GM06990 (cell line): ENCODE measurements around the gene KRT80.

Experiments
- DNase-seq: peaks from one replicate; pipeline ENCODE4 v3.0.0-alpha.2; 2011; ENCODE audit not compliant: insufficient read length; ENCODE audit errors: extremely low read depth
- H3K27me3 ChIP-seq: replicated peaks from 2 replicates; pipeline ENCODE4 v1.6.0; 2011; ENCODE audit warnings: low read length; ENCODE audit not compliant: control insufficient read depth, insufficient read depth
- H3K36me3 ChIP-seq: 2 replicates; pipeline ENCODE4 v1.5.1; 2011; ENCODE audit warnings: low read length; ENCODE audit not compliant: control insufficient read depth, insufficient read depth
- H3K4me3 ChIP-seq: replicated peaks from 2 replicates; pipeline ENCODE4 v1.5.1; 2011; ENCODE audit warnings: low read depth, mild to moderate bottlenecking, control low read depth, low read length
- TF ChIP-seq, protein P1 (sequence below): IDR thresholded peaks from 2 replicates; pipeline ENCODE4 v1.5.1; 2011; ENCODE audit warnings: low read length, control low read depth, mild to moderate bottlenecking, inconsistent platforms; ENCODE audit not compliant: insufficient read depth, poor library complexity, severe bottlenecking

Gene KRT80

DNA sequence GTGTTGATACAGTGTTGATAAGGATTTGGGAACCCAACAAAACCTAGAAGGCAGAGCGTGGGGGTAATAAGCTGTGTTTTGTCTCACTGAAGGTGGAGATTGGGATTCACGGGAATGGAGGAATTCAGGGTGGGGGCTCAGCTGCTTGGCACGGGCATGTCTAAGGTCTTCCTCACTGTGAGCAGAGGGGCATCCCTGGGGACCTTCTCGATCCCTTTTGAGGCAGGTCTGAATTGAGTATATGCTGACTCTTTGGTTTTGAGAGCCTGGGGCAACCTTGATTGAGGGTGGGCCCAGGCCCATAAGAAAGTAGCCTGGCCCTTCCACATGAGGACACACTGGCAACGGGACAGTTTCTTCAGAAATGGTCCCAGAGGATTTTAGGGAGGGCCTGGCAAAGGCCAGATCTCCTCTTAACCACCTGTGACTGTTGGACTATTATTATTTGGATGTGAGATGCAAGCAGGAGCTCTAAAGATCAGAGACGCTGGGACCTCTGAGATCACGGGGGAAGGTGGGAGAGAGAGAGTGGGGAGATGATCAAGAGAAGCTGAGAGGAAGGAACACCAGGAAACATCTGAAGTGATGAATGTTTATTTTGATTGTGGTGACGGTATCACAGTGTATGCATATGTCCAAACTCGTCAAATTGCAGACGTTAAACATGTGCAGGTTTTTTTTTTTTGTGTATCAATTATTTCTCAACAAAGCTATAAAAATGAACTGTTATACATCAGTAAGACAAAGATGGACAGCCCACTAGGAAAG lies 63.9 kb downstream of the KRT80 start:
- Histone ChIP-seq H3K4me3 (no peak overlapping the region), H3K27me3 (no peaks in the 10 kb centered on the region; the same call in 1 of the 2 replicates), H3K36me3 (no peaks in the 10 kb centered on the region)
- TF ChIP-seq, protein P1, sequence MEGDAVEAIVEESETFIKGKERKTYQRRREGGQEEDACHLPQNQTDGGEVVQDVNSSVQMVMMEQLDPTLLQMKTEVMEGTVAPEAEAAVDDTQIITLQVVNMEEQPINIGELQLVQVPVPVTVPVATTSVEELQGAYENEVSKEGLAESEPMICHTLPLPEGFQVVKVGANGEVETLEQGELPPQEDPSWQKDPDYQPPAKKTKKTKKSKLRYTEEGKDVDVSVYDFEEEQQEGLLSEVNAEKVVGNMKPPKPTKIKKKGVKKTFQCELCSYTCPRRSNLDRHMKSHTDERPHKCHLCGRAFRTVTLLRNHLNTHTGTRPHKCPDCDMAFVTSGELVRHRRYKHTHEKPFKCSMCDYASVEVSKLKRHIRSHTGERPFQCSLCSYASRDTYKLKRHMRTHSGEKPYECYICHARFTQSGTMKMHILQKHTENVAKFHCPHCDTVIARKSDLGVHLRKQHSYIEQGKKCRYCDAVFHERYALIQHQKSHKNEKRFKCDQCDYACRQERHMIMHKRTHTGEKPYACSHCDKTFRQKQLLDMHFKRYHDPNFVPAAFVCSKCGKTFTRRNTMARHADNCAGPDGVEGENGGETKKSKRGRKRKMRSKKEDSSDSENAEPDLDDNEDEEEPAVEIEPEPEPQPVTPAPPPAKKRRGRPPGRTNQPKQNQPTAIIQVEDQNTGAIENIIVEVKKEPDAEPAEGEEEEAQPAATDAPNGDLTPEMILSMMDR: no peak
- no peak for DNase-seq

DNA sequence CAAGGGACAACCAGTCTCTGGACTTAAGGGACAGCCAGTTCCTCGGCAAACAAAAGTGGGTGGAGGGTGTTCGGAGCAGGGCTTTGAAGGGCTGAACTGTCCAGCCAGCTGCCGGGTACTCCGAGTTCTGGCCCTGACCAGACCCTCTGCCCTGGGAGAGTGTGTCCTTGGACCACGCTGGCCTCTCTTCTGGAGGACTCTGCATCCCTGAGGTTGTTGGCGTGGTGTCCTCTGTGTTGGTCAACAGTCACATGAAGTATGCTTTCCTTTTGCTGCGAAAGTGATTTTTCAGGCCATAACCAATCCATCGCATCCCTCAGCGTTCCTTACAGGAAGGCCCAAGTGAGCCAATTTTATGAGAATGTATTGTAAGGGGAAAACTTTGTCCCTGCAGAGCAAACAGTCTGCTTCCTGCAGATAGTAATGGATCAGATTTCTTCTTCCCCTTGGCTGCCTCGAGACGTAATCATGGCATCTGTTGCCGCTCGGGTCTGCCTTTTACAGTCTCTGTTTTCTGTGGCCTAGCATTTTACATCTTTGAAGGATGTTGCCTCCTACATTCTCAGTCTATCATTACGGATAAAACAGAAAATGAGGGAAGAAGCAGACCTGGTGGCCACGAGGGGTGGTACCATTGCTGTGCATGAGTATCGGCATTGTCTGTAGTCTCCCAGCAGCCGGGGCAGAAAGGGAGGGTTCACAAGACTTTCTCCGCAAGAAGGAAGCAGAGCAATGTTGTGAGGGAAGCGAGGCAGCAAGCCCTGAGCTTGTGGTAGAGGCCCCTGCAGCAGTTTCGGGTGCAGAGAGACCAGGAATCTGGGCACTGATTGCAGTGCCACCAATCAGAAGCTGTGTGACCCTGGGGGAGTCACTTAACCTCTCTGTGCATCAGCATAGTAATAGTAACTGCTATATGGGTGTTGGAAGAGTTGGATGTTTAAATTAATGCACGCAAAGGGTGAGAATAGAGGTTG lies 64.9 kb downstream of the KRT80 start:
- no peak overlapping the region for H3K4me3 ChIP-seq
- H3K36me3 ChIP-seq: no peaks in the 10 kb centered on the region
- H3K27me3 ChIP-seq: no peaks in the 10 kb centered on the region; the same call in 1 of the 2 replicates
- DNase-seq: no peak
- TF ChIP-seq, protein P1: no peak

DNA sequence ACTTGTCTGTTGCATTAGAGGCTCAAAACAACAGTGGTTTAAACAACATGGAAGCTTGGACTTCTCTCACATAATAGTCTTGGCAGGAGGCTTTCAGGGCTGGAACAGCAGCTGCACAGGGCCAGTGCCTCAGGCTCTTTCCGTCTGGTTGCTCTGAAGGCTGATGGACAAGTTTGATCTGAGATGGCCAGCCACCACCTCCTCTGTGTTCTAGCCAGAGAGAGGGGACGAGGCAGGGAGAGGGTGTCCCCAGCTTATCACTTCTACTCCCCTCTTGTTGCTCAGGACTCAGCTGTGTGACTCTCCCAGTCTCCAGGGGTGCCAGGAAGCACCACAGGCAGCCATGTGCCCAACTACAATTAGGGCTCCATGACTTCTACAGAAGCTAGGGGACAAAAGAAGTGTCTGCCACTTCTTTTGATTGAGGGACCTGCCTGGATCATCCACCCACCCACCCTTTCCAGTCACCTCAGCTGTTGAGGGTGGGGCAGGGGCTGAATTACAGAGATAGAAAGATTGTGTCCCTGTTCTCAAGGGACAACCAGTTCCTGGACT lies 65.7 kb downstream of the KRT80 start:
- H3K4me3 ChIP-seq: no peak overlapping the region
- no peak for DNase-seq
- no peaks in the 10 kb centered on the region for H3K36me3 ChIP-seq
- H3K27me3 ChIP-seq: no peaks in the 10 kb centered on the region; the same call in 1 of the 2 replicates
- TF ChIP-seq, protein P1: no peak

DNA sequence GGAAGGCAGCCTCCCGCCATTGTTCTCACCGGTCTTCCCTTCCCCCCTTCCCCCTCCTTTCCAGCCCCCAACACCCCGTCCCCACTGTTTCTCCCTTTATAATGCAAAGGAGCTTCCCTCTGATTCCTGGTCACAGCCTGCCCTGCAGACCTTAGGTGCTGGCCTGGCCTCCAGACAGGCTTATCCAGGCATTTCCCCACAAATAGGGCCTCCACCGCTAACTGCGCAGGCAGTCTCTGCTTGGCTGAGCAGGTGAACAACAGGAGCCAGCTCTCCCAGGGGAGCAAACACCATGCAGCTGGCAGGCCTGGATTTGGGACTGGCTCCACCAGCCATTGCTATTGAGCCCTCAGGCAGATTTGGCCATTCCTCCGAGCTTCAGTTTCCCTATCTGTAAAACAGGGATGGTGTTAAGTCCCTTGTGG lies 66.3 kb downstream of the KRT80 start:
- Histone ChIP-seq H3K4me3 (no peak overlapping the region), H3K36me3 (no peaks in the 10 kb centered on the region), H3K27me3 (no peaks in the 10 kb centered on the region; the same call in 1 of the 2 replicates)
- TF ChIP-seq, protein P1: no peak
- no peak for DNase-seq

DNA sequence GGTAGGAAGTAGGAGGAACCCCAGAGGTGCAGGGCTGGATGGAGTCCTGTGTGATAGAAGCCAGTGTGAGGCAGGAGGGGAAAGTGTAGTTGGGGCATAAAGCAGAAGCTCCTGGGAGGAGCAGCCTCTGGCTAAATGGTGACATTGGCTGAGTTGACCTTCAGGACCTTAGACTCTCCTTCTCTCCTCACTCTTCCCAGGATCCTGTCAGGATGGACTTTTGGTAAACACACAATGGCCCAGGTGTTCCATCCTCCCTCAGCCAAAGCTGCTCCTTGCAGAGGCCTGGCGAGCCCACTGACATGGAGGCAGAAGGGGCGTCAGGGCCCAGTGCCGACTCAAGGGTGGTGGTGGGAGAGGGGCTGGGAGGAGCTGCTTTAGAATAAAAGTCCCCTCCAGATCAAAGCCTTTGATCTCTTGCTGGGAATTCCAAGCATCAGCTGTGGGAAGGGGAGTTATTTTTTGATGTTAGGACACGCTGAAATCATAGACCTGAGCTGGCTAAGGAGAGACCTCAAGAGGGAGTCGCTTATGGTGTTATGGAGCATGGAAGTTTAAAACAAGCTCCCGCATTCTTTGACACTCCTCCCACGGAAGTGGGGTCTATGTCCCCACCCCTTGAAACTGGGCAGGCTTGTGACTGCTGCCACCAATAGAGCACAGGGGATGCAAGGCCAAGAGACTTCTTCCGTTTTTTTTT lies 68.2 kb downstream of the KRT80 start:
- TF ChIP-seq, protein P1: no peak
- no peak for DNase-seq
- no peaks in the 10 kb centered on the region; the same call in 1 of the 2 replicates for H3K27me3 ChIP-seq
- H3K4me3 ChIP-seq: no peak overlapping the region
- H3K36me3 ChIP-seq: no peaks in the 10 kb centered on the region
